HEK293T (cell line): ENCODE measurements around the gene TAS2R40.
"Not testable (repeated sequence)": the region's sequence is repeated elsewhere in the genome, so short reads cannot be mapped to it uniquely, and the experiment has no call there.

Experiments used
- CTCF ChIA-PET: fragments of 350-600 bp; formaldehyde crosslinking; extraction: SDS; loops from one replicate; lab custom pipeline; 2021; ENCODE audit warnings: antibody characterized with exemption, inconsistent platforms; lab: Yijun Ruan, JAX
- POLR2A ChIA-PET: fragments of 350-600 bp; formaldehyde crosslinking; extraction: SDS; loops from one replicate; lab custom pipeline; 2020; ENCODE audit warnings: antibody characterized with exemption, inconsistent platforms; lab: Yijun Ruan, JAX
- DNase-seq: peaks from one replicate; pipeline ENCODE4 v3.0.0; 2012; ENCODE audit warnings: mixed read lengths; ENCODE audit errors: extremely low spot score
- ARNT ChIP-seq: fragments of 450-650 bp; IDR thresholded peaks from 2 replicates; pipeline ENCODE4 v1.6.1; 2017; ENCODE audit warnings: mild to moderate bottlenecking
- BHLHE40 ChIP-seq: fragments of 450-650 bp; IDR thresholded peaks from 2 replicates; pipeline ENCODE4 v1.6.1; 2016; ENCODE audit warnings: mild to moderate bottlenecking, moderate library complexity, borderline replicate concordance
- CTBP1 ChIP-seq: fragments of 450-650 bp; IDR thresholded peaks from 2 replicates; pipeline ENCODE4 v1.6.1; 2016; ENCODE audit warnings: borderline replicate concordance
- ELF4 ChIP-seq: fragments of 450-650 bp; IDR thresholded peaks from 2 replicates; pipeline ENCODE4 v1.6.1; 2017; ENCODE audit warnings: antibody characterized with exemption
- FOXA1 ChIP-seq: fragments of 450-650 bp; IDR thresholded peaks from 2 replicates; pipeline ENCODE4 v1.6.1; 2016; ENCODE audit warnings: mild to moderate bottlenecking
- FOXK2 ChIP-seq: fragments of 450-650 bp; IDR thresholded peaks from 2 replicates; pipeline ENCODE4 v1.6.1; 2016; ENCODE audit warnings: mild to moderate bottlenecking
- FOXM1 ChIP-seq: fragments of 450-650 bp; IDR thresholded peaks from 2 replicates; pipeline ENCODE4 v1.6.1; 2017; ENCODE audit warnings: mild to moderate bottlenecking, borderline replicate concordance
- HDGF ChIP-seq: fragments of 450-650 bp; IDR thresholded peaks from 2 replicates; pipeline ENCODE4 v1.6.1; 2017; ENCODE audit warnings: antibody characterized with exemption, borderline replicate concordance
- L3MBTL2 ChIP-seq: fragments of 450-650 bp; conservative IDR thresholded peaks from 2 replicates; pipeline ENCODE4 v1.6.1; 2016; ENCODE audit warnings: mild to moderate bottlenecking
- LEF1 ChIP-seq: fragments of 450-650 bp; IDR thresholded peaks from 2 replicates; pipeline ENCODE4 v1.6.1; 2017; ENCODE audit warnings: mild to moderate bottlenecking, borderline replicate concordance
- NFRKB ChIP-seq: fragments of 450-650 bp; IDR thresholded peaks from 2 replicates; pipeline ENCODE4 v1.6.1; 2016; ENCODE audit warnings: mild to moderate bottlenecking, moderate library complexity
- SP1 ChIP-seq: fragments of 450-650 bp; IDR thresholded peaks from 2 replicates; pipeline ENCODE4 v1.6.1; 2017
- SUZ12 ChIP-seq: fragments of 450-650 bp; IDR thresholded peaks from 2 replicates; pipeline ENCODE4 v1.6.1; 2016; ENCODE audit warnings: mild to moderate bottlenecking
- TARDBP ChIP-seq: fragments of 450-650 bp; IDR thresholded peaks from 2 replicates; pipeline ENCODE4 v1.6.1; 2016
- ZNF384 ChIP-seq: fragments of 450-650 bp; IDR thresholded peaks from 2 replicates; pipeline ENCODE4 v1.6.1; 2016
- TF ChIP-seq, protein P1 (sequence below): fragments of 450-650 bp; IDR thresholded peaks from 2 replicates; pipeline ENCODE4 v1.6.1; 2016

Gene TAS2R40

DNA sequence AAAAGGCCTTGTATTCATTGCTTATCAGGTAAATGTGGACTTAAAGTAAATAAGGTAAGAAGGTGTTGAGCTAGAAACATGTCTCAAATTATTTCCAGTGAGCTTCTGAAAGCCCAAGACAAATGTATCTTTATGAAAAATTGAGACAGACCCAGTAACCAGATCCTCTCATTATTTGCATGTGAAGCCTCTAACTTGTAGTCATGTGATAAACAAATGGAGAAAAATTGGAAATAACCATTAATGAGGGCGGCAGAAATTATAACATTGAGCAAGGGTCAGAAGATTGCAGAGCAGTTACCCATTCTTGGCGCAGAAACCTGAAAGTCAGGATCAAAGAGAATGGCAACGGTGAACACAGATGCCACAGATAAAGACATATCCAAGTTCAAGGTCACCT, at the start of gene TAS2R40:
Gene TAS2R40 (plus strand): TSS at position 301 of the 400 bp plus-strand sequence. CDS start 42 bp downstream, at position 343.
- POLR2A ChIA-PET: no interaction called here
- CTCF ChIA-PET: interaction anchor here (1.7 to 3.8 kb wide), 2 partner anchors 19 to 349 kb away, joined by 4 to 16 read pairs; no protein-coding TSS in a partner anchor
- TF ChIP-seq FOXK2: no peak
- TF ChIP-seq SP1: no peak
- TF ChIP-seq HDGF: no peak
- TF ChIP-seq ELF4: no peak
- TF ChIP-seq, protein P1, sequence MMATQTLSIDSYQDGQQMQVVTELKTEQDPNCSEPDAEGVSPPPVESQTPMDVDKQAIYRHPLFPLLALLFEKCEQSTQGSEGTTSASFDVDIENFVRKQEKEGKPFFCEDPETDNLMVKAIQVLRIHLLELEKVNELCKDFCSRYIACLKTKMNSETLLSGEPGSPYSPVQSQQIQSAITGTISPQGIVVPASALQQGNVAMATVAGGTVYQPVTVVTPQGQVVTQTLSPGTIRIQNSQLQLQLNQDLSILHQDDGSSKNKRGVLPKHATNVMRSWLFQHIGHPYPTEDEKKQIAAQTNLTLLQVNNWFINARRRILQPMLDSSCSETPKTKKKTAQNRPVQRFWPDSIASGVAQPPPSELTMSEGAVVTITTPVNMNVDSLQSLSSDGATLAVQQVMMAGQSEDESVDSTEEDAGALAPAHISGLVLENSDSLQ: no peak
- no peak for TF ChIP-seq ARNT
- TF ChIP-seq NFRKB: no peak
- no peak for TF ChIP-seq BHLHE40
- TF ChIP-seq CTBP1: no peak
- DNase-seq: no peak

DNA sequence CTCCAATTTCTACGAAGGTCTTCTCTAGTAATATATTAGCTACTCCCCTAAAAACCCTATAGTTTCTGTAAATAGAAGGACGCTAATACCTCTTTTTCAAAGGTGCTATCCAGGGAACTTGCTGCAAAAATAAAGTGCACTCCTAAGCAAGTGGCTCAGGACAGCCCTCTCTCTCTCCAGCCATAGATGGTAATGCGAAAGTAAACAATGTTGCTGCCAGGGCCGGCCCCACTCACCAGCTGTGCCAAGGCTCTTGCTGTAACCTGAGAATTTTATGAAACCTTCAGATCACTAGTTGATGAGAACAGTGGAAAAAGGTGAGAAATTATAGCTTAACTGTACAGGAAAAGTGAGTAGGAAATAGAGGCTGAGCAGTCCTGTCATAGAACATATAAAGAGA, 49.5 kb upstream of the TAS2R40 start:
- CTCF ChIA-PET: no interaction called here
- TF ChIP-seq, protein P1: no peak
- TF ChIP-seq BHLHE40 (no peak), FOXA1 (no peak), SP1 (no peak), FOXK2 (no peak)
- no peak for DNase-seq
- POLR2A ChIA-PET: no interaction called here

DNA sequence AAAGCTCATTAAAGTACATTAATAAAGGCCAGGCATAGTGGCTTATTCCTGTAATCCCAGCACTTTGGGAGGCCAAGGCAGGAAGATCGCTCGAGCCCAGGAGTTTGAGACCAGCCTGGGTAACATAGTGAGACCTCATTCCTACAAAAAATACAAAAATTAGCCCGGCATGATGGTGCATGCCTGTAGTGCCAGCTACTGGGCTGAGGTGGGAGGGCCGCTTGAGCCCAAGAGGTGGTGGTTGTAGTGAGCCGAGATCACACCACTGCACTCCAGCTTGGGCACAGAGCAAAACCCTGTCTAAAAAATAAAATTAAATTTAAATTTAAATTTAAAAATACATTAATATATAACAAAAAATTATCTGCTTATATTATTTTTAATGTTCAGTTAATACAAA, 45.7 kb upstream of the TAS2R40 start:
- ChIA-PET POLR2A (no interaction called here), CTCF (interaction anchor here (1.9 kb wide), 1 partner anchor 39 kb away, joined by 8 read pairs; no protein-coding TSS in a partner anchor)
- no peak for DNase-seq
- no peak for TF ChIP-seq LEF1
- TF ChIP-seq BHLHE40: no peak
- TF ChIP-seq FOXK2: no peak
- TF ChIP-seq ELF4: no peak
- TF ChIP-seq TARDBP: no peak
- no peak for TF ChIP-seq ZNF384
- TF ChIP-seq CTBP1: no peak
- no peak for TF ChIP-seq SP1
- TF ChIP-seq ARNT: no peak
- no peak for TF ChIP-seq NFRKB
- TF ChIP-seq HDGF: no peak
- no peak for TF ChIP-seq FOXA1
- no peak for TF ChIP-seq FOXM1
- TF ChIP-seq, protein P1: no peak
- TF ChIP-seq SUZ12: no peak
- TF ChIP-seq L3MBTL2: no peak

DNA sequence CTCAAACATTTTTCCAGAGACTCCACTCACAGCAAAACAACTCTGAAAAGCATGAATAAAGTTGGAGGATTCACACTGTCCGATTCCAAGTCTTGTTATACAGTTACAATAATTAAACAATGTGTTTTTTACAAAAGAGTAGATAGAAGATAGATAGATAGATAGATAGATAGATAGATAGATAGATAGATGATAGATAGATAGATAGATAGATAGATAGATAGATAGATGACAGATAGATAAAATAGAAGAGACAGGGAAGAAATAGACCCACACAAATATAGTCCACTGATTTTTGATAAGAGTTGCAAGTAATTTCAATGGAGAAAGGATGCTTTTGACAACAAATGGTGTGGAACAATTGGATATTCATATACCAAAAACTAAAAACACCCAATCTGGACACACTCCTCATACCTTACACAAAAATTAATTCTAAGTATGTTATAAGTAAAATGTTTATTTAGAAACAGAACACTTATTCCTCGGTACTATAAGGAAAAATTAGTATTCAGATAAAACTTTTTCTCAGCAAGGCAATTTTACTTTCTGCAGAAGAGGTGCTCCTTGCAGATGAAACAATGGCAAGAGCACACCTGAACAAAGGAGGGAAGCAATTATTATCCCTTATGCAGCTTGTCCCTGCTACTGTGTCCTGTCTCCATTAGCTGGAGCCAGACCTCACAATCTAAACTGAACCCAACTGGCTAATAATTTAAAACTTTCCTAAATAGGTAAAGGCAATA, 44.3 kb upstream of the TAS2R40 start:
- ChIA-PET POLR2A (no interaction called here), CTCF (no interaction called here)
- no peak for TF ChIP-seq HDGF
- DNase-seq: no peak

DNA sequence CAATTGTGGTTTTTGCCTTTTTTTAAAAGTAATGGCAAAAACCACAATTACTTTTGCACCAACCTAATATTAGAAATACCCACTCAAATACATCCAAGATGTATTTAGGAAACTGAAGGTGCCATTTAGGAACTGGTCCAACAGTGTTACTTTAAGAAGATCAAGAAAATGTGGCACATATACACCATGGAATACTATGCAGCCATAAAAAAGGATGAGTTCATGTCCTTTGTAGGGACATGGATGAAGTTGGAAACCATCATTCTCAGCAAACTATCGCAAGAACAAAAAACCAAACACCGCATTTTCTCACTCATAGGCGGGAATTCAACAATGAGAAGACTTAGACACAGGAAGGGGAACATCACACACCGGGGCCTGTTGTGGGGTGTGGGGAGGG, 41.1 kb upstream of the TAS2R40 start:
- DNase-seq, POLR2A ChIA-PET, CTCF ChIA-PET: not testable (repeated sequence)

DNA sequence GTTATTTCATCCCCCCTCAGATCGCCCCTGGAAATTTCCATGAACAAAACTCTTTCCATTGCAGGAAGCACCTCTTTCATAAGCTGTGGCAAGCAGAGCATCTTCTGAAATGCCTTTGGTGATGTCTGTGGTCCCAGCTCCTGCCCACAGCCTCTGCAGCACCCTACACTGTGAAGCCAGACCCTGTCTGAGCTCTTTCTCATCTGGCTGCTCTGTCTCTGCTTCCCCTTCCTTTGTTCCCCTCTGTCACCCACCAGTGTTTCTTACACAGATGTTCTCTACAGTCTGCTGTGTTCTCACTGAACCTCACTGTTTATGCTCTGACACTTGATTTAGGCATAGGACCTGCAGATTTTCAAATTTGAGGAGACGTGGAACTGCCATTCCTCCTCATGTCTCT, 40.5 kb upstream of the TAS2R40 start:
- POLR2A ChIA-PET: no interaction called here
- CTCF ChIA-PET: no interaction called here
- TF ChIP-seq FOXM1: no peak
- no peak for TF ChIP-seq LEF1
- no peak for TF ChIP-seq ARNT
- DNase-seq: no peak

DNA sequence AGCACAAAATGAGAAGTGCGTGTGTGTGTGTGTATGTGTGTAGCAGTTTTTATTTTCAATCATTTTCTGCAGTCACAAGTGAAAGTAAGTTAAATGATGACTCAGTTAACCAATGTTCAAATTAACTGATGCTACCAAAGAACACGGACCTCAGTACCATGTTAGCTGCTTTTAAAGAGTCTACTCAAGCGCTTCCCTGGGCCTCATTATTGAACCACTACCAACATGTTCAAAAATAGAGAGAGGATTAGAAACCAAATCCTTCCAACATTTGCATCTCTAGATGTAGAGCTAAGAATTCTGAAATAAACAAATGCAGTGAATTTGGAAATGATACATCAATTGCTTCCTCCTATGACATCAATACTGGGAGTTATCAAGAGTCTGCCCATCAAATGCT, 38.8 kb upstream of the TAS2R40 start, which contains the start of gene TAS2R39:
Gene TAS2R39 (plus strand): TSS at position 396 of the 400 bp plus-strand sequence. CDS start 0 bp downstream, at position 396.
- CTCF ChIA-PET: no interaction called here
- DNase-seq: no peak
- TF ChIP-seq CTBP1 (no peak), SP1 (no peak), NFRKB (no peak), ELF4 (no peak), ARNT (no peak), HDGF (no peak), L3MBTL2 (no peak)
- TF ChIP-seq, protein P1: no peak
- POLR2A ChIA-PET: no interaction called here
